ENCODE data around the gene MRC1.

- TF ChIP-seq CTCF (IDR thresholded peaks at IDR 0.05; ENCODE audit: borderline replicate concordance, extremely low read depth, low read length, poor library complexity, severe bottlenecking) (no peak), EZH2 (IDR thresholded peaks at IDR 0.05; ENCODE audit: borderline replicate concordance, low read depth, low read length, severe bottlenecking) (no peak)
Observed at GRCh38 chr10:17766731-17767130, 42.4 kb upstream of the MRC1 start.
